OCI-LY7 (cell line): ENCODE measurements around the gene CNOT4. TPM values are rescaled to one million over a fixed set of nuclear protein-coding genes. Genes with fewer than 3 reads are reported as not detected.

Experiments
- BruUV-seq: library from RNA; stranded (reverse); fragments of 400-500 nt; replicated peaks from 2 replicates; lab custom pipeline; 2021; lab: Mats Ljungman, UMichigan
- CTCF ChIA-PET: fragments of 300-600 bp; sonication (Branson Sonifier 250); formaldehyde crosslinking; loops from one replicate; lab custom pipeline; 2022; ENCODE audit warnings: antibody characterized with exemption; ENCODE audit not compliant: unreplicated experiment; lab: Charles Lee
- POLR2A ChIA-PET: fragments of 300-600 bp; sonication (Branson Sonifier 250); formaldehyde crosslinking; loops from one replicate; lab custom pipeline; 2022; ENCODE audit warnings: antibody characterized with exemption; lab: Charles Lee
- DNase-seq: peaks from one replicate; pipeline ENCODE4 v3.0.0-alpha.2; 2015; ENCODE audit warnings: low spot score
- H2AFZ ChIP-seq: fragments of 200-600 bp; sonication (generic), shearing (Covaris generic); 2 replicates; pipeline ENCODE4 v1.6.1; 2014; ENCODE audit warnings: mild to moderate bottlenecking, antibody characterized with exemption, low read length, moderate library complexity
- H3K27ac ChIP-seq: fragments of 200-600 bp; sonication (generic); 2 replicates; pipeline ENCODE4 v1.5.1; 2014; ENCODE audit warnings: mixed run types, low read depth, mild to moderate bottlenecking, moderate library complexity, low read length, inconsistent platforms; ENCODE audit not compliant: poor library complexity, severe bottlenecking
- H3K36me3 ChIP-seq: fragments of 200-600 bp; sonication (generic); 2 replicates; pipeline ENCODE4 v1.6.1; 2014; ENCODE audit warnings: mild to moderate bottlenecking, antibody characterized with exemption, low read length, moderate library complexity, mixed read lengths; ENCODE audit not compliant: insufficient read depth
- H3K4me1 ChIP-seq: fragments of 200-600 bp; sonication (generic); 2 replicates; pipeline ENCODE4 v1.5.1; 2014; ENCODE audit warnings: mild to moderate bottlenecking, low read length; ENCODE audit not compliant: insufficient read depth, poor library complexity, severe bottlenecking
- H3K4me2 ChIP-seq: fragments of 200-600 bp; sonication (generic); 2 replicates; pipeline ENCODE4 v1.6.1; 2014; ENCODE audit warnings: mild to moderate bottlenecking, low read length
- H3K4me3 ChIP-seq: fragments of 200-600 bp; sonication (generic); 2 replicates; pipeline ENCODE4 v1.5.1; 2014; ENCODE audit warnings: mild to moderate bottlenecking, low read depth, low read length; ENCODE audit not compliant: poor library complexity, severe bottlenecking
- H3K79me2 ChIP-seq: fragments of 200-600 bp; sonication (generic); 2 replicates; pipeline ENCODE4 v1.6.1; 2016; ENCODE audit warnings: low read depth, mild to moderate bottlenecking, low read length, moderate library complexity, mixed read lengths; ENCODE audit not compliant: insufficient read depth
- H3K9me2 ChIP-seq: fragments of 200-600 bp; sonication (generic); 2 replicates; pipeline ENCODE4 v1.6.1; 2016; ENCODE audit warnings: mild to moderate bottlenecking, low read length, mixed read lengths; ENCODE audit not compliant: insufficient read depth
- H3K9me3 ChIP-seq: fragments of 200-600 bp; sonication (generic); 2 replicates; pipeline ENCODE4 v1.6.1; 2014; ENCODE audit warnings: mild to moderate bottlenecking, mixed run types, low read length, mixed read lengths
- H4K20me1 ChIP-seq: fragments of 200-600 bp; sonication (generic); 2 replicates; pipeline ENCODE4 v1.6.1; 2014; ENCODE audit warnings: mild to moderate bottlenecking, antibody characterized with exemption, low read length, moderate library complexity, mixed read lengths; ENCODE audit not compliant: insufficient read depth
- EZH2phosphoT487 ChIP-seq: fragments of 200-600 bp; sonication (generic); IDR thresholded peaks from 2 replicates; pipeline ENCODE4 v1.6.1; 2018; ENCODE audit warnings: low read depth, borderline replicate concordance, mild to moderate bottlenecking, mixed run types, antibody characterized with exemption, low read length, moderate library complexity, mixed read lengths
- intact Hi-C: fragments of 100-400 bp; cut with micrococcal nuclease; formaldehyde crosslinking; loops from one replicate; pipeline ENCODE4 v1.10.0; 2022; ENCODE audit not compliant: unreplicated experiment
- total RNA-seq, 2 experiments: library from RNA; depleted of rRNA in 1 of 2; stranded (reverse); fragments of >200 nt in 1 of 2; shearing (Covaris generic) in 1 of 2; gene quantifications; 2 replicates each; pipeline ENCODE4 v1.2.3, GENCODE V29; 2014 to 2022
- TF ChIP-seq, protein P1 (sequence below): fragments of 200-600 bp; sonication (generic); conservative IDR thresholded peaks from 2 replicates; pipeline ENCODE4 v1.5.1; 2014; ENCODE audit warnings: mild to moderate bottlenecking, antibody characterized with exemption, low read length, moderate library complexity, mixed read lengths

Gene CNOT4
- total RNA-seq, 2 experiments from 2014 or later, result 18.7 to 21.9 TPM

GRCh38 chr7:135375908-135376699, 133.8 kb downstream of the CNOT4 start:
- H3K4me3 ChIP-seq, result no peak overlapping the region
- no peaks in the 10 kb centered on the region for H3K9me2 ChIP-seq
- ChIA-PET CTCF (no interaction called here), POLR2A (interaction anchor here (0.5 to 1.0 kb wide), 5 partner anchors 10 to 67 kb away, joined by 3 to 5 read pairs (median 4); no protein-coding TSS in a partner anchor)
- H3K4me1 ChIP-seq, result no peaks in the 10 kb centered on the region
- no peaks in the 10 kb centered on the region for H3K9me3 ChIP-seq
- no peak overlapping the region for H3K27ac ChIP-seq
- H3K36me3 ChIP-seq, result no peaks in the 10 kb centered on the region
- BruUV-seq, result no TSS peak
- H3K79me2 ChIP-seq, result no peaks in the 10 kb centered on the region
- no peak for TF ChIP-seq EZH2phosphoT487
- TF ChIP-seq, protein P1, sequence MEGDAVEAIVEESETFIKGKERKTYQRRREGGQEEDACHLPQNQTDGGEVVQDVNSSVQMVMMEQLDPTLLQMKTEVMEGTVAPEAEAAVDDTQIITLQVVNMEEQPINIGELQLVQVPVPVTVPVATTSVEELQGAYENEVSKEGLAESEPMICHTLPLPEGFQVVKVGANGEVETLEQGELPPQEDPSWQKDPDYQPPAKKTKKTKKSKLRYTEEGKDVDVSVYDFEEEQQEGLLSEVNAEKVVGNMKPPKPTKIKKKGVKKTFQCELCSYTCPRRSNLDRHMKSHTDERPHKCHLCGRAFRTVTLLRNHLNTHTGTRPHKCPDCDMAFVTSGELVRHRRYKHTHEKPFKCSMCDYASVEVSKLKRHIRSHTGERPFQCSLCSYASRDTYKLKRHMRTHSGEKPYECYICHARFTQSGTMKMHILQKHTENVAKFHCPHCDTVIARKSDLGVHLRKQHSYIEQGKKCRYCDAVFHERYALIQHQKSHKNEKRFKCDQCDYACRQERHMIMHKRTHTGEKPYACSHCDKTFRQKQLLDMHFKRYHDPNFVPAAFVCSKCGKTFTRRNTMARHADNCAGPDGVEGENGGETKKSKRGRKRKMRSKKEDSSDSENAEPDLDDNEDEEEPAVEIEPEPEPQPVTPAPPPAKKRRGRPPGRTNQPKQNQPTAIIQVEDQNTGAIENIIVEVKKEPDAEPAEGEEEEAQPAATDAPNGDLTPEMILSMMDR, result no peak
- H4K20me1 ChIP-seq, result no peaks in the 10 kb centered on the region
- no peak for DNase-seq
- intact Hi-C loops, result no loop called here
- no peak overlapping the region for H3K4me2 ChIP-seq
- no peak overlapping the region for H2AFZ ChIP-seq

GRCh38 chr7:135374736-135375135, 135.2 kb downstream of the CNOT4 start:
- Histone ChIP-seq H3K4me2 (no peak overlapping the region), H3K4me1 (no peaks in the 10 kb centered on the region), H4K20me1 (no peaks in the 10 kb centered on the region), H2AFZ (no peak overlapping the region), H3K4me3 (no peak overlapping the region), H3K79me2 (no peaks in the 10 kb centered on the region), H3K9me2 (no peaks in the 10 kb centered on the region), H3K36me3 (no peaks in the 10 kb centered on the region), H3K9me3 (no peaks in the 10 kb centered on the region), H3K27ac (no peak overlapping the region)
- ChIA-PET CTCF (no interaction called here), POLR2A (no interaction called here)
- intact Hi-C loops, result no loop called here
- TF ChIP-seq, protein P1, result no peak
- no peak for TF ChIP-seq EZH2phosphoT487
- no peak for DNase-seq
- BruUV-seq, result no TSS peak

- Histone ChIP-seq H3K79me2 (no peaks in the 10 kb centered on the region), H3K4me2 (no peak overlapping the region), H3K9me3 (no peaks in the 10 kb centered on the region), H3K9me2 (no peaks in the 10 kb centered on the region), H3K4me1 (no peaks in the 10 kb centered on the region), H2AFZ (no peak overlapping the region), H4K20me1 (no peaks in the 10 kb centered on the region), H3K36me3 (no peaks in the 10 kb centered on the region), H3K4me3 (no peak overlapping the region), H3K27ac (no peak overlapping the region)
- TF ChIP-seq EZH2phosphoT487, result no peak
- TF ChIP-seq, protein P1, result no peak
- ChIA-PET POLR2A (interaction anchor here (0.7 to 1.2 kb wide), 2 partner anchors 14 to 330 kb away, joined by 3 read pairs; no protein-coding TSS in a partner anchor), CTCF (no interaction called here)
- intact Hi-C loops, result no loop called here
- BruUV-seq, result no TSS peak
- DNase-seq, result no peak
Measured at GRCh38 chr7:135372222-135372621, 137.7 kb downstream of the CNOT4 start.
